ENCODE results near the gene CRTAP. TPM values are rescaled to one million over a fixed set of nuclear protein-coding genes. Genes with fewer than 3 reads are reported as not detected.

CRTAP gene
- total RNA-seq, 1 experiment from 2014 or later: 99.3 TPM

DNA sequence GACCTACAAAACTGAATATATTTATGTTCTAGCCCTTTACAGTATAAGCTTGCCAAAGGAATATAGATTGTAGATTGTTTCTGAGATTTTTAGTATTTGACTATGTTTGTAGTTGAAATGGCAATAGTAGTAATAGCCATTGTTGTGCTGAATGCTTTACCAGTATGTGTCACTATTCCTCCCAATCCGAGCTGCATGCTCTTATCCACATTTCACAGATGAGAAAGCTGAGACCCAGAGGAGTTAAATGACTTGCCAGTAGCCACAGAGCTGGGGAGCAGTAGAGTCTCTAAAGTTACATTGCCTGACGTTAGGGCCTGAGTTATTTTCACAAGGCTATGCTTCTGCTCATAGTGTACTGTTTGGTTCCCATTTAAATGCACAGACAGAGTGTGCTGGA is 13.6 kb upstream of the CRTAP start:
- in situ Hi-C loops (cut with HindIII; ENCODE audit: low pct_unique_long_range_greater_than_20kb, low sequenced_read_pairs): no loop called here
- ATAC-seq: no peak

DNA sequence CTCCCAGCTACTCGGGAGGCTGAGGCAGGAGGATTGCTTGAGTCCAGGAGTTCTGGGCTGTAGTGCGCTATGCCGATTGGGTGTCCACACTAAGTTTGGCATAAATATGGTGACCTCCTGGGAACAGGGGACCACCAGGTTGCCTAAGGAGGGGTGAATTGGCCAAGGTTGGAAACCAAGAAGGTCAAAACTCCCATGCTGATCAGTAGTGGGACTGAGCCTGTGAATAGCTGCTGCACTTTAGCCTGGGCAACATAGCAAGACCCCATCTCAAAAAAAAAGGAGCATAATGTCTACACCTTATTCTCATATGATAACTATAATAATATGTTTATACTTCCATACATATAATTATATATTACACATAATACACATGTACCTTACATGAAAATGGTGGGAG is 10.8 kb upstream of the CRTAP start:
- Histone ChIP-seq H3K36me3 (ENCODE audit: control insufficient read depth, insufficient read depth, low read length) (no peaks in the 10 kb centered on the region), H3K27me3 (ENCODE audit: control insufficient read depth, insufficient read depth, low read length) (no peaks in the 10 kb centered on the region), H3K4me1 (ENCODE audit: control insufficient read depth, insufficient read depth, low read length) (no peaks in the 10 kb centered on the region), H3K9me3 (ENCODE audit: control insufficient read depth, insufficient read depth, low read depth, low read length) (no peaks in the 10 kb centered on the region), H3K4me3 (ENCODE audit: low read depth in 2 of 2, low read length in 2 of 2) (no peak overlapping the region), H3K27ac (ENCODE audit: low read length) (no peak overlapping the region)
- intact Hi-C loops (cut with micrococcal nuclease; ENCODE audit: unreplicated experiment) (no loop called here), in situ Hi-C loops (cut with HindIII; ENCODE audit: low pct_unique_long_range_greater_than_20kb, low sequenced_read_pairs) (no loop called here)
- ChIA-PET POLR2A (no interaction called here), CTCF (no interaction called here)
- BruUV-seq (replicated peaks): no TSS peak
- no peak for ATAC-seq
- no peak for DNase-seq (ENCODE audit: low read depth, low spot score)
- TF ChIP-seq, protein P1, sequence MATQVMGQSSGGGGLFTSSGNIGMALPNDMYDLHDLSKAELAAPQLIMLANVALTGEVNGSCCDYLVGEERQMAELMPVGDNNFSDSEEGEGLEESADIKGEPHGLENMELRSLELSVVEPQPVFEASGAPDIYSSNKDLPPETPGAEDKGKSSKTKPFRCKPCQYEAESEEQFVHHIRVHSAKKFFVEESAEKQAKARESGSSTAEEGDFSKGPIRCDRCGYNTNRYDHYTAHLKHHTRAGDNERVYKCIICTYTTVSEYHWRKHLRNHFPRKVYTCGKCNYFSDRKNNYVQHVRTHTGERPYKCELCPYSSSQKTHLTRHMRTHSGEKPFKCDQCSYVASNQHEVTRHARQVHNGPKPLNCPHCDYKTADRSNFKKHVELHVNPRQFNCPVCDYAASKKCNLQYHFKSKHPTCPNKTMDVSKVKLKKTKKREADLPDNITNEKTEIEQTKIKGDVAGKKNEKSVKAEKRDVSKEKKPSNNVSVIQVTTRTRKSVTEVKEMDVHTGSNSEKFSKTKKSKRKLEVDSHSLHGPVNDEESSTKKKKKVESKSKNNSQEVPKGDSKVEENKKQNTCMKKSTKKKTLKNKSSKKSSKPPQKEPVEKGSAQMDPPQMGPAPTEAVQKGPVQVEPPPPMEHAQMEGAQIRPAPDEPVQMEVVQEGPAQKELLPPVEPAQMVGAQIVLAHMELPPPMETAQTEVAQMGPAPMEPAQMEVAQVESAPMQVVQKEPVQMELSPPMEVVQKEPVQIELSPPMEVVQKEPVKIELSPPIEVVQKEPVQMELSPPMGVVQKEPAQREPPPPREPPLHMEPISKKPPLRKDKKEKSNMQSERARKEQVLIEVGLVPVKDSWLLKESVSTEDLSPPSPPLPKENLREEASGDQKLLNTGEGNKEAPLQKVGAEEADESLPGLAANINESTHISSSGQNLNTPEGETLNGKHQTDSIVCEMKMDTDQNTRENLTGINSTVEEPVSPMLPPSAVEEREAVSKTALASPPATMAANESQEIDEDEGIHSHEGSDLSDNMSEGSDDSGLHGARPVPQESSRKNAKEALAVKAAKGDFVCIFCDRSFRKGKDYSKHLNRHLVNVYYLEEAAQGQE (IDR thresholded peaks at IDR 0.05; ENCODE audit: insufficient read depth in 1 of 2, low read depth in 2 of 2, low read length in 1 of 2): no peak
- TF ChIP-seq SIN3A (IDR thresholded peaks at IDR 0.05; ENCODE audit: borderline replicate concordance, insufficient read depth, low read depth, low read length) (no peak), TCF7L2 (IDR thresholded peaks at IDR 0.05; ENCODE audit: low read depth, low read length) (no peak), POLR2AphosphoS5 (IDR thresholded peaks at IDR 0.05; ENCODE audit: low read depth, low read length) (no peak)
- TF ChIP-seq, protein P2, sequence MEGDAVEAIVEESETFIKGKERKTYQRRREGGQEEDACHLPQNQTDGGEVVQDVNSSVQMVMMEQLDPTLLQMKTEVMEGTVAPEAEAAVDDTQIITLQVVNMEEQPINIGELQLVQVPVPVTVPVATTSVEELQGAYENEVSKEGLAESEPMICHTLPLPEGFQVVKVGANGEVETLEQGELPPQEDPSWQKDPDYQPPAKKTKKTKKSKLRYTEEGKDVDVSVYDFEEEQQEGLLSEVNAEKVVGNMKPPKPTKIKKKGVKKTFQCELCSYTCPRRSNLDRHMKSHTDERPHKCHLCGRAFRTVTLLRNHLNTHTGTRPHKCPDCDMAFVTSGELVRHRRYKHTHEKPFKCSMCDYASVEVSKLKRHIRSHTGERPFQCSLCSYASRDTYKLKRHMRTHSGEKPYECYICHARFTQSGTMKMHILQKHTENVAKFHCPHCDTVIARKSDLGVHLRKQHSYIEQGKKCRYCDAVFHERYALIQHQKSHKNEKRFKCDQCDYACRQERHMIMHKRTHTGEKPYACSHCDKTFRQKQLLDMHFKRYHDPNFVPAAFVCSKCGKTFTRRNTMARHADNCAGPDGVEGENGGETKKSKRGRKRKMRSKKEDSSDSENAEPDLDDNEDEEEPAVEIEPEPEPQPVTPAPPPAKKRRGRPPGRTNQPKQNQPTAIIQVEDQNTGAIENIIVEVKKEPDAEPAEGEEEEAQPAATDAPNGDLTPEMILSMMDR (IDR thresholded peaks at IDR 0.05): no peak

More for the DNA sequence above, 13.6 kb upstream of the CRTAP start:
- H3K27me3 ChIP-seq (ENCODE audit: control insufficient read depth, insufficient read depth, low read length): no peaks in the 10 kb centered on the region
- peaks cover 3% of the 10 kb centered on the region; the same call in 1 of the 2 replicates for H3K4me1 ChIP-seq (ENCODE audit: control insufficient read depth, insufficient read depth, low read length)
- H3K36me3 ChIP-seq (ENCODE audit: control insufficient read depth, insufficient read depth, low read length): no peaks in the 10 kb centered on the region; the same call in 1 of the 2 replicates
- H3K9me3 ChIP-seq (ENCODE audit: control insufficient read depth, insufficient read depth, low read depth, low read length): no peaks in the 10 kb centered on the region
- BruUV-seq (replicated peaks): no TSS peak
- ChIA-PET POLR2A (no interaction called here), CTCF (no interaction called here)
- intact Hi-C loops (cut with micrococcal nuclease; ENCODE audit: unreplicated experiment): no loop called here
- H3K4me3 ChIP-seq (ENCODE audit: low read depth in 2 of 2, low read length in 2 of 2): no peak overlapping the region
- no peak for DNase-seq (ENCODE audit: low read depth, low spot score)
- no peak overlapping the region for H3K27ac ChIP-seq (ENCODE audit: low read length)
- TF ChIP-seq, protein P2 (IDR thresholded peaks at IDR 0.05): no peak
- TF ChIP-seq TCF7L2 (IDR thresholded peaks at IDR 0.05; ENCODE audit: low read depth, low read length): no peak

DNA sequence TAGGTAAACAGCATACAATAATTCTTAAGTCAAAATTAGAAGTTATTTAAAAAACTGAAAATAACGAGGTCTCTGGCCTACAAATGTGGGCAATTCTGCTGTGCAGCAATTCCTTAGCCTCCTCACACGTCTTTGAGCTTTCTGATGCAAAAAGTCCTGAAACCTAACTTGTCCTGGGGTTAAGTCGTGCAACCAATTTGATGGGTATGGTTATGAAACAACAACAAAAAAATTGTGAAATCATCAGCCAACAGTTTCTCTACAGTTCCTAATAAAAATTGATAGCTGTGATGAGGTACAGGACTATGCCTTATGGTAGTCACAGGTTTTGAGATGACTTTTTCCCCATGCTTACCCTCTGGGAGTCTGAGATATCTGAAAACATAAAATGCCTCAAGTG is 10.3 kb upstream of the CRTAP start:
- POLR2A ChIA-PET: no interaction called here
- CTCF ChIA-PET: no interaction called here
- ATAC-seq: no peak
- no TSS peak for BruUV-seq (replicated peaks)
- intact Hi-C loops (cut with micrococcal nuclease; ENCODE audit: unreplicated experiment) (no loop called here), in situ Hi-C loops (cut with HindIII; ENCODE audit: low pct_unique_long_range_greater_than_20kb, low sequenced_read_pairs) (no loop called here)
- no peak for DNase-seq (ENCODE audit: low read depth, low spot score)
- Histone ChIP-seq H3K27me3 (ENCODE audit: control insufficient read depth, insufficient read depth, low read length) (no peaks in the 10 kb centered on the region), H3K27ac (ENCODE audit: low read length) (no peak overlapping the region), H3K9me3 (ENCODE audit: control insufficient read depth, insufficient read depth, low read depth, low read length) (no peaks in the 10 kb centered on the region), H3K4me3 (ENCODE audit: low read depth in 2 of 2, low read length in 2 of 2) (no peak overlapping the region), H3K36me3 (ENCODE audit: control insufficient read depth, insufficient read depth, low read length) (no peaks in the 10 kb centered on the region), H3K4me1 (ENCODE audit: control insufficient read depth, insufficient read depth, low read length) (no peaks in the 10 kb centered on the region)
- TF ChIP-seq, protein P1 (IDR thresholded peaks at IDR 0.05; ENCODE audit: insufficient read depth in 1 of 2, low read depth in 2 of 2, low read length in 1 of 2): no peak
- TF ChIP-seq, protein P2 (IDR thresholded peaks at IDR 0.05): no peak
- TF ChIP-seq POLR2AphosphoS5 (IDR thresholded peaks at IDR 0.05; ENCODE audit: low read depth, low read length): no peak
- no peak for TF ChIP-seq TCF7L2 (IDR thresholded peaks at IDR 0.05; ENCODE audit: low read depth, low read length)
- TF ChIP-seq SIN3A (IDR thresholded peaks at IDR 0.05; ENCODE audit: borderline replicate concordance, insufficient read depth, low read depth, low read length): no peak
